Glomerular visceral epithelial cell (primary cell): Measurements from ENCODE around the gene ZFYVE28.
"Not testable (repeated sequence)": the region's sequence is repeated elsewhere in the genome, so short reads cannot be mapped to it uniquely, and the experiment has no call there.

Experiments used
- DNase-seq: peaks from one replicate; pipeline ENCODE4 v3.0.0-alpha.2; 2016; ENCODE audit errors: extremely low spot score

Gene ZFYVE28

GRCh38 chr4:2248821-2249261 is 169.6 kb downstream of the ZFYVE28 start:
- no peak for DNase-seq

GRCh38 chr4:2248044-2248780 is 170.2 kb downstream of the ZFYVE28 start:
- no peak for DNase-seq

GRCh38 chr4:2247128-2248043 is 171.1 kb downstream of the ZFYVE28 start:
- DNase-seq: no peak

- DNase-seq: no peak
Observed at GRCh38 chr4:2246384-2247127, 171.9 kb downstream of the ZFYVE28 start.

- DNase-seq: no peak
Observed at GRCh38 chr4:2245787-2246275, 172.6 kb downstream of the ZFYVE28 start.

GRCh38 chr4:2245057-2245786 is 173.2 kb downstream of the ZFYVE28 start:
- DNase-seq: no peak

- DNase-seq: no peak
Observed at GRCh38 chr4:2243681-2244380, 174.6 kb downstream of the ZFYVE28 start.

- DNase-seq: peak; percentile 99
Observed at GRCh38 chr4:2241410-2242353, 176.8 kb downstream of the ZFYVE28 start, which contains the start of the genes HAUS3 and POLN. Gene HAUS3 (minus strand): TSS chr4:2242121. CDS start chr4:2240946, 1,175 bp downstream. Gene POLN (minus strand): TSS chr4:2242121. CDS start chr4:2229231, 12,890 bp downstream.

- DNase-seq: no peak
Observed at GRCh38 chr4:2241003-2241402, 177.4 kb downstream of the ZFYVE28 start.

GRCh38 chr4:2236944-2237666 is 181.3 kb downstream of the ZFYVE28 start:
- no peak for DNase-seq

GRCh38 chr4:2231082-2231481 is 187.4 kb downstream of the ZFYVE28 start:
- DNase-seq: no peak

GRCh38 chr4:2226261-2226660 is 192.2 kb downstream of the ZFYVE28 start:
- DNase-seq: no peak

GRCh38 chr4:2222838-2223237 is 195.6 kb downstream of the ZFYVE28 start:
- no peak for DNase-seq

GRCh38 chr4:2221378-2221777 is 197.1 kb downstream of the ZFYVE28 start:
- DNase-seq: not testable (repeated sequence)

- peak; percentile 77 for DNase-seq
Observed at GRCh38 chr4:2220016-2220630, 198.3 kb downstream of the ZFYVE28 start.
